OCI-LY1 (cell line): ENCODE results near the gene RFPL3.

Experiments
- H2AFZ ChIP-seq: fragments of 200-600 bp; sonication (generic), shearing (Covaris generic); 2 replicates; pipeline ENCODE4 v1.6.0; 2014; ENCODE audit warnings: antibody characterized with exemption, mild to moderate bottlenecking, low read length
- H3F3A ChIP-seq: fragments of 200-600 bp; sonication (generic), shearing (Covaris generic); 2 replicates; pipeline ENCODE4 v1.6.0; 2014; ENCODE audit warnings: mild to moderate bottlenecking, antibody characterized with exemption, low read length, moderate library complexity; ENCODE audit not compliant: insufficient read depth
- H3K27ac ChIP-seq: fragments of 200-600 bp; sonication (generic); 2 replicates; pipeline ENCODE4 v1.5.1; 2014; ENCODE audit warnings: low read length, mixed run types, mild to moderate bottlenecking, low read depth; ENCODE audit not compliant: poor library complexity, severe bottlenecking
- H3K27me3 ChIP-seq: fragments of 200-600 bp; sonication (generic); 2 replicates; pipeline ENCODE4 v1.6.0; 2014; ENCODE audit warnings: antibody characterized with exemption, mild to moderate bottlenecking, low read length, moderate library complexity; ENCODE audit not compliant: insufficient read depth
- H3K36me3 ChIP-seq: fragments of 200-600 bp; sonication (generic); 2 replicates; pipeline ENCODE4 v1.6.1; 2014; ENCODE audit warnings: mild to moderate bottlenecking, antibody characterized with exemption, low read length, moderate library complexity, mixed read lengths; ENCODE audit not compliant: insufficient read depth
- H3K4me1 ChIP-seq: fragments of 200-600 bp; sonication (generic); 2 replicates; pipeline ENCODE4 v1.5.1; 2014; ENCODE audit warnings: mild to moderate bottlenecking, low read length, moderate library complexity; ENCODE audit not compliant: insufficient read depth, severe bottlenecking
- H3K4me2 ChIP-seq: fragments of 200-600 bp; sonication (generic), shearing (Covaris generic); 2 replicates; pipeline ENCODE4 v1.6.1; 2014; ENCODE audit warnings: low read length
- H3K4me3 ChIP-seq: fragments of 200-600 bp; sonication (generic); 2 replicates; pipeline ENCODE4 v1.5.1; 2014; ENCODE audit warnings: low read length, low read depth, mild to moderate bottlenecking, mixed read lengths; ENCODE audit not compliant: poor library complexity, severe bottlenecking
- H3K79me2 ChIP-seq: fragments of 200-600 bp; shearing (Covaris generic); 2 replicates; pipeline ENCODE4 v1.6.1; 2016; ENCODE audit warnings: mixed run types, low read length, mixed read lengths; ENCODE audit not compliant: insufficient read depth
- H3K9ac ChIP-seq: fragments of 200-600 bp; sonication (generic), shearing (Covaris generic); 2 replicates; pipeline ENCODE4 v1.6.1; 2014; ENCODE audit warnings: mild to moderate bottlenecking, low read length, mixed read lengths
- H3K9me2 ChIP-seq: fragments of 200-600 bp; sonication (generic), shearing (Covaris generic); 2 replicates; pipeline ENCODE4 v1.6.1; 2014; ENCODE audit warnings: low read depth, mild to moderate bottlenecking, low read length, mixed read lengths
- H3K9me3 ChIP-seq: fragments of 200-600 bp; shearing (Covaris generic); 2 replicates; pipeline ENCODE4 v1.6.1; 2014; ENCODE audit warnings: low read length, mixed read lengths
- H4K20me1 ChIP-seq: fragments of 200-600 bp; sonication (generic), shearing (Covaris generic); 2 replicates; pipeline ENCODE4 v1.6.0; 2016; ENCODE audit warnings: mild to moderate bottlenecking, low read length; ENCODE audit not compliant: insufficient read depth
- CTCF ChIP-seq: fragments of 200-600 bp; sonication (generic), shearing (Covaris generic); IDR thresholded peaks from 2 replicates; pipeline ENCODE4 v1.5.1; 2017; ENCODE audit warnings: mild to moderate bottlenecking, antibody characterized with exemption, low read length, moderate library complexity, mixed read lengths
- EZH2 ChIP-seq: fragments of 200-600 bp; sonication (generic), shearing (Covaris generic); IDR thresholded peaks from 2 replicates; pipeline ENCODE4 v1.8.0; 2017; ENCODE audit warnings: borderline replicate concordance, mixed run types, mild to moderate bottlenecking, antibody characterized with exemption, low read length, moderate library complexity, mixed read lengths

RFPL3 gene

GRCh38 chr22:32352681-32353080, 5.0 kb upstream of the RFPL3 start:
- H3K9ac ChIP-seq, result no peak overlapping the region
- H3K9me3 ChIP-seq, result no peaks in the 10 kb centered on the region
- H3K27me3 ChIP-seq, result no peaks in the 10 kb centered on the region
- TF ChIP-seq CTCF, result no peak
- no peak for TF ChIP-seq EZH2
- H3K36me3 ChIP-seq, result no peaks in the 10 kb centered on the region
- no peak overlapping the region for H3K27ac ChIP-seq
- H3F3A ChIP-seq, result no peaks in the 10 kb centered on the region
- H3K4me1 ChIP-seq, result no peaks in the 10 kb centered on the region
- no peaks in the 10 kb centered on the region for H3K79me2 ChIP-seq
- no peak overlapping the region for H2AFZ ChIP-seq
- H3K9me2 ChIP-seq, result no peaks in the 10 kb centered on the region
- no peak overlapping the region for H3K4me3 ChIP-seq
- H3K4me2 ChIP-seq, result no peak overlapping the region
- no peaks in the 10 kb centered on the region for H4K20me1 ChIP-seq

GRCh38 chr22:32353292-32353691, 4.4 kb upstream of the RFPL3 start:
- Histone ChIP-seq H3K27me3 (no peaks in the 10 kb centered on the region), H3K9me3 (no peaks in the 10 kb centered on the region), H2AFZ (no peak overlapping the region), H3K4me2 (no peak overlapping the region), H3K27ac (no peak overlapping the region), H3K79me2 (no peaks in the 10 kb centered on the region), H3K4me3 (no peak overlapping the region), H3K36me3 (no peaks in the 10 kb centered on the region), H3K4me1 (no peaks in the 10 kb centered on the region), H3F3A (no peaks in the 10 kb centered on the region), H3K9ac (no peak overlapping the region), H3K9me2 (no peaks in the 10 kb centered on the region), H4K20me1 (no peaks in the 10 kb centered on the region)
- TF ChIP-seq EZH2 (no peak), CTCF (no peak)

GRCh38 chr22:32353840-32354239, 3.8 kb upstream of the RFPL3 start:
- Histone ChIP-seq H3K9me3 (no peaks in the 10 kb centered on the region), H2AFZ (no peak overlapping the region), H3K36me3 (no peaks in the 10 kb centered on the region), H3F3A (no peaks in the 10 kb centered on the region), H4K20me1 (no peaks in the 10 kb centered on the region), H3K4me1 (no peaks in the 10 kb centered on the region), H3K9me2 (no peaks in the 10 kb centered on the region), H3K27me3 (no peaks in the 10 kb centered on the region), H3K4me3 (no peak overlapping the region), H3K4me2 (no peak overlapping the region), H3K79me2 (no peaks in the 10 kb centered on the region), H3K27ac (no peak overlapping the region), H3K9ac (no peak overlapping the region)
- TF ChIP-seq EZH2, result no peak
- TF ChIP-seq CTCF, result no peak
